Esophagus muscularis mucosa (tissue), 4 donors: ENCODE data around the gene SP9. TPM values are rescaled to one million over a fixed set of nuclear protein-coding genes. Genes with fewer than 3 reads are reported as not detected.

Source experiments
- DNase-seq: peaks from one replicate; pipeline ENCODE4 v3.0.0-alpha.2; 2017; ENCODE audit errors: extremely low spot score
- H3K27ac ChIP-seq, 4 donors: fragments of 200-600 bp; sonication (generic); replicated peaks in 1 of 4; 1 replicate in 3 of 4; 2 replicates in 1 of 4; pipeline ENCODE4 v1.5.1; 2016 to 2019; ENCODE audit warnings: mild to moderate bottlenecking in 1 of 4
- H3K27me3 ChIP-seq, 4 donors: fragments of 200-600 bp; sonication (generic); one replicate each; pipeline versions ENCODE4 v1.5.1 to v1.6.0; 2016 to 2019
- H3K36me3 ChIP-seq, 4 donors: fragments of 200-600 bp; sonication (generic); one replicate each; pipeline ENCODE4 v1.5.1; 2016 to 2019
- H3K4me1 ChIP-seq, 4 donors: fragments of 200-600 bp; sonication (generic); one replicate each; pipeline ENCODE4 v1.5.1; 2016 to 2019
- H3K4me3 ChIP-seq, 4 donors: fragments of 200-600 bp; sonication (generic); 1 replicate in 2 of 4; 2 replicates in 2 of 4; pipeline ENCODE4 v1.5.1; 2016 to 2019; ENCODE audit warnings: mild to moderate bottlenecking in 4 of 4, moderate library complexity in 1 of 4
- H3K9me3 ChIP-seq, 4 donors: fragments of 200-600 bp; sonication (generic); 1 replicate in 3 of 4; 2 replicates in 1 of 4; pipeline ENCODE4 v1.5.1; 2016 to 2019
- EP300 ChIP-seq: sonication (generic); formaldehyde crosslinking; IDR thresholded peaks from one replicate; pipeline ENCODE4 v1.6.1; 2017; ENCODE audit warnings: antibody characterized with exemption
- POLR2A ChIP-seq: fragments of 450-650 bp; IDR thresholded peaks from one replicate; pipeline ENCODE4 v1.6.1; 2017; ENCODE audit warnings: antibody characterized with exemption, moderate library complexity, mild to moderate bottlenecking, low read depth
- POLR2AphosphoS5 ChIP-seq, 2 donors: sonication (generic); formaldehyde crosslinking; IDR thresholded peaks; one replicate each; pipeline ENCODE4 v1.6.1; 2017; ENCODE audit warnings: antibody characterized with exemption in 2 of 2
- WGBS: methylation state at CpG from one replicate; pipeline ENCODE4 v1.1.5; 2018; 5-methylcytosine and 5-hydroxymethylcytosine counted together
- intact Hi-C: fragments of 100-400 bp; cut with DNase I; formaldehyde crosslinking; loops from one replicate; pipeline ENCODE4 v1.15.1; 2023
- total RNA-seq, 4 donors: library from RNA; depleted of rRNA; stranded (reverse); fragments of >200 nt; gene quantifications; one replicate each; pipeline versions ENCODE4 v1.1.0 to v1.2.1, GENCODE V29; 2016
- TF ChIP-seq, protein P1 (sequence below), 3 experiments: fragments of 200-600 bp in 2 of 3; fragments of 450-650 bp in 1 of 3; sonication (generic) in 2 of 3; IDR thresholded peaks; one replicate each; pipeline ENCODE4 v1.5.1; 2017 to 2019; ENCODE audit warnings: antibody characterized with exemption in 3 of 3, mild to moderate bottlenecking in 2 of 3, moderate library complexity in 1 of 3

SP9 gene
- total RNA-seq, 4 donors from 2014 or later: not detected

GRCh38 chr2:174328114-174328960, 6.4 kb upstream of the SP9 start:
- TF ChIP-seq EP300 (no peak), POLR2A (no peak), POLR2AphosphoS5 (IDR thresholded peaks at IDR 0.05) (no peak)
- TF ChIP-seq, protein P1, sequence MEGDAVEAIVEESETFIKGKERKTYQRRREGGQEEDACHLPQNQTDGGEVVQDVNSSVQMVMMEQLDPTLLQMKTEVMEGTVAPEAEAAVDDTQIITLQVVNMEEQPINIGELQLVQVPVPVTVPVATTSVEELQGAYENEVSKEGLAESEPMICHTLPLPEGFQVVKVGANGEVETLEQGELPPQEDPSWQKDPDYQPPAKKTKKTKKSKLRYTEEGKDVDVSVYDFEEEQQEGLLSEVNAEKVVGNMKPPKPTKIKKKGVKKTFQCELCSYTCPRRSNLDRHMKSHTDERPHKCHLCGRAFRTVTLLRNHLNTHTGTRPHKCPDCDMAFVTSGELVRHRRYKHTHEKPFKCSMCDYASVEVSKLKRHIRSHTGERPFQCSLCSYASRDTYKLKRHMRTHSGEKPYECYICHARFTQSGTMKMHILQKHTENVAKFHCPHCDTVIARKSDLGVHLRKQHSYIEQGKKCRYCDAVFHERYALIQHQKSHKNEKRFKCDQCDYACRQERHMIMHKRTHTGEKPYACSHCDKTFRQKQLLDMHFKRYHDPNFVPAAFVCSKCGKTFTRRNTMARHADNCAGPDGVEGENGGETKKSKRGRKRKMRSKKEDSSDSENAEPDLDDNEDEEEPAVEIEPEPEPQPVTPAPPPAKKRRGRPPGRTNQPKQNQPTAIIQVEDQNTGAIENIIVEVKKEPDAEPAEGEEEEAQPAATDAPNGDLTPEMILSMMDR (IDR thresholded peaks at IDR 0.05): no peak
- Histone ChIP-seq H3K27ac (no peak overlapping the region), H3K27me3 (peaks cover 14 to 97% (median 73%) of the 10 kb centered on the region in 4 donors), H3K4me3 (peak overlapping the region in 2 of 4 donors; percentile 10 to 12), H3K9me3 (no peaks in the 10 kb centered on the region), H3K36me3 (no peaks in the 10 kb centered on the region), H3K4me1 (peaks cover 29 to 51% (median 42%) of the 10 kb centered on the region in 4 donors)
- WGBS: 6% methylated on average over 34 of the region's 44 CpGs
- no peak for DNase-seq
- intact Hi-C loops: loop anchor here (5.0 kb wide), 1 partner anchor 921 kb away; no protein-coding TSS in a partner anchor

GRCh38 chr2:174328961-174329715, 5.6 kb upstream of the SP9 start:
- Histone ChIP-seq H3K4me1 (peaks cover 37 to 59% (median 50%) of the 10 kb centered on the region in 4 donors), H3K36me3 (no peaks in the 10 kb centered on the region), H3K27me3 (peaks cover 16 to 99% (median 81%) of the 10 kb centered on the region in 4 donors), H3K27ac (no peak overlapping the region), H3K4me3 (peak overlapping the region in 1 of 4 donors; percentile 10), H3K9me3 (no peaks in the 10 kb centered on the region)
- no peak for DNase-seq
- intact Hi-C loops: loop anchor here (5.0 kb wide), 1 partner anchor 922 kb away; no protein-coding TSS in a partner anchor
- 20% methylated on average over 16 of the region's 16 CpGs for WGBS
- TF ChIP-seq POLR2A: no peak
- TF ChIP-seq POLR2AphosphoS5 (IDR thresholded peaks at IDR 0.05): no peak
- TF ChIP-seq, protein P1 (IDR thresholded peaks at IDR 0.05): no peak
- TF ChIP-seq EP300: no peak

- no peak for DNase-seq
- H3K36me3 ChIP-seq: no peaks in the 10 kb centered on the region
- no peak overlapping the region for H3K27ac ChIP-seq
- no peaks in the 10 kb centered on the region for H3K9me3 ChIP-seq
- H3K27me3 ChIP-seq: peaks cover 32 to 100% (median 98%) of the 10 kb centered on the region in 4 donors
- peaks cover 54 to 74% (median 67%) of the 10 kb centered on the region in 4 donors for H3K4me1 ChIP-seq
- H3K4me3 ChIP-seq: no peak overlapping the region
- no peak for TF ChIP-seq POLR2AphosphoS5 (IDR thresholded peaks at IDR 0.05)
- TF ChIP-seq EP300: no peak
- no peak for TF ChIP-seq POLR2A
- WGBS: 16% methylated on average over 16 of the region's 16 CpGs
- intact Hi-C loops: loop anchor here (10.0 kb wide), 1 partner anchor 1754 kb away; the partner anchor contains the start of gene EVX2
Measured at GRCh38 chr2:174330945-174331594, 3.7 kb upstream of the SP9 start.

- DNase-seq: no peak
Measured at GRCh38 chr2:174331595-174332216, 3.0 kb upstream of the SP9 start.

More at GRCh38 chr2:174331595-174332216, 3.0 kb upstream of the SP9 start:
- Histone ChIP-seq H3K9me3 (no peaks in the 10 kb centered on the region), H3K36me3 (no peaks in the 10 kb centered on the region), H3K4me3 (no peak overlapping the region), H3K4me1 (peaks cover 54 to 74% (median 67%) of the 10 kb centered on the region in 4 donors), H3K27ac (no peak overlapping the region), H3K27me3 (peaks cover 32 to 100% (median 98%) of the 10 kb centered on the region in 4 donors)
- intact Hi-C loops: loop anchor here (10.0 kb wide), 1 partner anchor 1753 kb away; the partner anchor contains the start of gene EVX2
- WGBS: 17% methylated on average over 11 of the region's 11 CpGs
- TF ChIP-seq POLR2A (no peak), POLR2AphosphoS5 (IDR thresholded peaks at IDR 0.05) (no peak), EP300 (no peak)
- TF ChIP-seq, protein P1 (IDR thresholded peaks at IDR 0.05): no peak
